Right forelimb (tissue), 1 donor: Measurements from ENCODE around the gene HSP90AA1.

Experiments used
- DNase-seq: peaks from one replicate; pipeline ENCODE4 v3.0.0-alpha.2; 2018

The HSP90AA1 gene

DNA sequence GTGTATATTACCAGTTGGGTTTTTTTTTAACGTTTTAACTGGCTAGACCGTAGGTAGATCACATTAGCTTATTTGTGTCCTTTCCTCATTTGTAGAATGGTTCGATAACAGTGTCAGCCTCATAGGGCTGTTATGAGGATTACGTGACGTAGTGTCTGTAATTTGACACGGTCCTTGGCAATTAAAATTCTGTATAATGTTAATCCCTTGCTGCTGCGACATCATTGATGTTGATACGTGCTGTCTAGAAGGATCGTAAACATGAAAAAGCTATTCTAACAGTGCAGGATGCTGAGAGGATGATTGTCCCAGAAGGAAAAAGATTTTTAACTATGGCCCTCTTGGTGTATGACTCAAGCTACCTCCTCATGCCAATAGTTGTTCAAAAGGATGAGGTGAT, 50.9 kb downstream of the HSP90AA1 start:
- DNase-seq, result no peak

DNA sequence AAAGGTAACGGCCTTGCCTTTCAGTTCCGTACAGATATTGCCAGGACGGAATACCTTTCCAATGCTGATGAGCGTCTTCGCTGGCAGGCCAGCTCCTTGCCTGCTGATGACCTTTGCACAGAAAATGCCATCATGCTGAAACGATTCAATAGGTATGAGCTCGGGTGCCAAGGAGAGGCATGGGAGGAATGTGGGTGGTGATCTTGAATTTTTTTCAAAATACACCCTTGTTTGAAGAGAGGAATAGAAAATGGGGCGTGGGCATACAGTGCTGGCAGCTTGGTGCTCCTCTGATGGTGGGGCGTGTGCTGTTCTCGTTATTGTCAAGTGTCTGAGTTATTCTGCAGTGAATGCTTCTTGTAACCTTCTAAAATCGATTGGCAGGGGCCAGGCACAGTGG, 52.5 kb downstream of the HSP90AA1 start:
- DNase-seq, result no peak

DNA sequence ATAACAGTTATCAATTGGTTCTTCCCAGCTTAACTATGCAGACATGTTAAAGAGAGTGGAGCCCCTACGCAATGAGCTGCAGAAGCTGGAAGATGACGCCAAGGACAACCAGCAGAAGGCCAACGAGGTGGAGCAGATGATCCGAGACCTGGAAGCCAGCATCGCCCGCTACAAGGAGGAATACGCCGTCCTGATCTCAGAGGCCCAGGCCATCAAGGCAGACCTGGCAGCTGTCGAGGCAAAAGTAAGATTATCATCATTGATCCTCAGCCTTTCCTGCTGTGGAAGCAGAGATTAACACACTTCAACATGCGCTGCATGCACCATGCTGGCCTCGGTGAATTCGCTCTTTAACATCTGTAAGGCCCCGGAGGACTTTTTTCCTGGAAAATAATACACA, 53.6 kb downstream of the HSP90AA1 start:
- no peak for DNase-seq
